Subcutaneous preadipocyte (primary cell): ENCODE data around the gene FBXW9. TPM values are rescaled to one million over a fixed set of nuclear protein-coding genes. Genes with fewer than 3 reads are reported as not detected.

ENCODE experiments used
- small RNA-seq: library from RNA; depleted of rRNA; stranded (forward); fragments of <200 nt; gene quantifications from one replicate; pipeline ENCODE3, GENCODE V24; 2012
- total RNA-seq: library from RNA; depleted of rRNA; stranded (reverse); fragments of >200 nt; gene quantifications from 2 replicates; pipeline ENCODE4 v1.2.3, GENCODE V29; 2012

The FBXW9 gene
- 18.2 and 23.5 TPM in 2 replicates for total RNA-seq

GRCh38 chr19:12696366-12697335 is at the start of gene FBXW9:
TSS of gene FBXW9 (minus strand) at chr19:12696631. CDS start at chr19:12696581, 50 bp downstream.

GRCh38 chr19:12736995-12737834 is 40.8 kb upstream of the FBXW9 start, which contains the start of gene GET3:
TSS of gene GET3 (plus strand) at chr19:12737497. CDS start at chr19:12737506, 9 bp downstream.

GRCh38 chr19:12723641-12724426 is 27.4 kb upstream of the FBXW9 start, which contains the start of gene TNPO2:
TSS of gene TNPO2 (minus strand) at chr19:12723932. CDS start at chr19:12720977, 2,955 bp downstream.

GRCh38 chr19:12687496-12688196 is 8.8 kb downstream of the FBXW9 start, which contains the start of gene GNG14:
TSS of gene GNG14 (plus strand) at chr19:12687998. CDS start at chr19:12688049, 51 bp downstream.

GRCh38 chr19:12681074-12681987 is 15.1 kb downstream of the FBXW9 start, which contains the start of gene DHPS:
TSS of gene DHPS (minus strand) at chr19:12681880. CDS start at chr19:12681766, 114 bp downstream.

GRCh38 chr19:12666265-12667048 is 30.0 kb downstream of the FBXW9 start, which contains the start of the genes MAN2B1 and WDR83:
TSS of gene MAN2B1 (minus strand) at chr19:12666742. CDS start at chr19:12666701, 41 bp downstream.
TSS of gene WDR83 (plus strand) at chr19:12666807. CDS start at chr19:12669791, 2,984 bp downstream.

Small RNA genes lying within 50 kb of the gene (small RNA-seq; reads per million reads assigned to genes)
- gene SNORD41: 22.7 reads per million, percentile 97 among the genes with 10 or more reads in this experiment

Other genes starting within 250 kb of the FBXW9 start
- gene ZNF709, start 211.8 kb downstream of the FBXW9 start, total RNA-seq: 1.4 and 1.8 TPM in 2 replicates
- 3.3 and 4.0 TPM in 2 replicates for gene ZNF564, start 145.1 kb downstream of the FBXW9 start, total RNA-seq
- gene ZNF490, start 85.8 kb downstream of the FBXW9 start, total RNA-seq: 6.1 and 7.3 TPM in 2 replicates
- gene ZNF791, start 85.7 kb downstream of the FBXW9 start, total RNA-seq: 10.3 and 12.7 TPM in 2 replicates
- 27.4 and 41.2 TPM in 2 replicates for gene MAN2B1, start 29.9 kb downstream of the FBXW9 start, total RNA-seq
- gene WDR83, start 29.8 kb downstream of the FBXW9 start, total RNA-seq: 5.9 and 6.3 TPM in 2 replicates
- gene DHPS, start 14.8 kb downstream of the FBXW9 start, total RNA-seq: 59.2 and 60.0 TPM in 2 replicates
- gene GNG14, start 8.6 kb downstream of the FBXW9 start, total RNA-seq: not detected in 2 replicates
- 43.0 and 54.0 TPM in 2 replicates for gene TNPO2, start 27.3 kb upstream of the FBXW9 start, total RNA-seq
- 131 and 163 TPM in 2 replicates for gene TRIR, start 38.1 kb upstream of the FBXW9 start, total RNA-seq
- gene GET3, start 40.9 kb upstream of the FBXW9 start, total RNA-seq: 92.7 and 97.0 TPM in 2 replicates
- gene BEST2, start 55.2 kb upstream of the FBXW9 start, total RNA-seq: not detected in 2 replicates
- 6.8 and 7.7 TPM in 2 replicates for gene HOOK2, start 78.9 kb upstream of the FBXW9 start, total RNA-seq
- 53.4 and 101 TPM in 2 replicates for gene JUNB, start 94.9 kb upstream of the FBXW9 start, total RNA-seq
- 91.5 and 105 TPM in 2 replicates for gene PRDX2, start 105.2 kb upstream of the FBXW9 start, total RNA-seq
- gene THSD8, start 105.4 kb upstream of the FBXW9 start, total RNA-seq: not detected in 2 replicates
- 33.6 and 41.9 TPM in 2 replicates for gene RNASEH2A, start 110.0 kb upstream of the FBXW9 start, total RNA-seq
- gene RTBDN, start 137.9 kb upstream of the FBXW9 start, total RNA-seq: not detected in 2 replicates
- gene MAST1, start 141.9 kb upstream of the FBXW9 start, total RNA-seq: 0.20 TPM in 1 of 2 replicates, not detected in the other
- 13.5 and 14.0 TPM in 2 replicates for gene DNASE2, start 184.8 kb upstream of the FBXW9 start, total RNA-seq
- 0.37 TPM in 1 of 2 replicates, not detected in the other for gene KLF1, start 190.6 kb upstream of the FBXW9 start, total RNA-seq
- gene GCDH, start 194.5 kb upstream of the FBXW9 start, total RNA-seq: 28.7 and 37.8 TPM in 2 replicates
- gene SYCE2, start 222.7 kb upstream of the FBXW9 start, total RNA-seq: 0.20 and 0.73 TPM in 2 replicates
- 73.5 and 89.5 TPM in 2 replicates for gene FARSA, start 237.1 kb upstream of the FBXW9 start, total RNA-seq
- 1,887 and 1,968 TPM in 2 replicates for gene CALR, start 242.0 kb upstream of the FBXW9 start, total RNA-seq
- 121 and 125 TPM in 2 replicates for gene RAD23A, start 249.2 kb upstream of the FBXW9 start, total RNA-seq